ENCODE data around the gene TXNRD2.

TXNRD2 gene

DNA sequence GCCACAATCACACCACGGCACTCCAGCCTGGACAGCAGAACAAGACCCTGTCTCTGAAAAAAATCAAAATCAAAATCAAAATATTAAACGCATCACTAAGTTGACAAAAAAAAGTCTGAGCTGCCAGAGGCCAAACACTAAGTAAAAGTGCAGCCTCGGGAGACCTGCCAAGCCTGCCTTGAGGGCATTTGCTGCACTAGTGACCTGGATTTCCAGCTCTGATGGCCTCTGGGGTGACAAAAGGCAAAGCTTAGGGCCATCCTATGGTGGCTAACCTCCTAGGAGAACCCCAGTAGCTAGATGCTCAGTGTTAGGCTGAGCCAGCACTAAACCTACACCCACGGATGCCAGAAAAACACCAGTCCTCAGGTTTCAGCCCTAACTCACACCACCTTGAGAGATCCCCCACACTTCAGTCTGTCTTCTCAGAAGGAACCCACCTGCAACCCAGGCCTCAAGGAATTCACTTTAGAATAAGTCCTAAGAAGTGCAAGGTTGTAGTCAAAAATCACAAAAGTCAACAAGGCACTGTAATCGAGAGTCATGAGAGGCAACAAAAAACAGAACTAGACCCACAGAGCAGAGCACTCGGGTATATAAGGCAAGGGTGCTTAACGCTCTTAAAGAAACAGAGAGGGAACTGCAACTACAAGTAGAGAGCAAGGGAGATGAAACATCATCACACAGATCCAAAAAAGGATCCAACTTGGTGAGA, 115.6 kb downstream of the TXNRD2 start:
- DNase-seq (ENCODE audit: low read depth, low spot score), result no peak

All from ELF-1 (cell line).